ENCODE data around the gene ARHGAP45. TPM values are rescaled to one million over a fixed set of nuclear protein-coding genes. Genes with fewer than 3 reads are reported as not detected.

The ARHGAP45 gene
- total RNA-seq, 1 experiment from 2014 or later, result 3.1 TPM

DNA sequence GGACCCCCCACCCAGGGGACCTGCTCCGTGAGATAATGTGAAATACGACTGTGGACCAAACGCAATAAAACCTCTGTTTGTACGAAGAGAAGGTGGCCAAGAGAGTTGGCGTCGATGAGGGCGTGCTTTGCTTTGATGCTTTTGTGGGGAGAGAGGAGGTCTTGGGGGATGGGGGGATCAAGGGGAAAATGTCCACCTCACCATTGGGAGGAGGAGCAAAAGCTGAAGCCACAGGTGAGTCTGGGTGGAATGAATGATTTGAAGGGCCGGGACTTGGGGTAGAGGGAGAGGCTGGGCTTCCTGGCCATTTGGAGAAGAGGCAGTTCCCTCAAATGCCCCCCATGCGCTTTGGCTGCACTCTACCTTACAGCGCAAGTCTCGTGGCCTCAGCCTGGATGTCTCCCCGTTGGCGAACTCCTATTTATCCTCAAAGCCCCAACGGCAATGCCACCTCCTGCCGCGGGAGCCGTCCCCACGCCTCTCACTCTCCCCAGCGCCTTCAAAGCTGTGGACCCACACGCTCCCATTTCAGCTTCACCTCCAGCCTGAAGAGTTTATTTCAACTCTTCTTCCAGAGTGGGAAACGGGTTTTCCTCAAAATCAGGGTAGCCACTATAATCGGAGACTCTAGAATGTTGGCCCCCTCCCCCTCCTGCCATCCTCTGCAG lies 27.9 kb upstream of the ARHGAP45 start:
- no peak for DNase-seq (ENCODE audit: low spot score)

DNA sequence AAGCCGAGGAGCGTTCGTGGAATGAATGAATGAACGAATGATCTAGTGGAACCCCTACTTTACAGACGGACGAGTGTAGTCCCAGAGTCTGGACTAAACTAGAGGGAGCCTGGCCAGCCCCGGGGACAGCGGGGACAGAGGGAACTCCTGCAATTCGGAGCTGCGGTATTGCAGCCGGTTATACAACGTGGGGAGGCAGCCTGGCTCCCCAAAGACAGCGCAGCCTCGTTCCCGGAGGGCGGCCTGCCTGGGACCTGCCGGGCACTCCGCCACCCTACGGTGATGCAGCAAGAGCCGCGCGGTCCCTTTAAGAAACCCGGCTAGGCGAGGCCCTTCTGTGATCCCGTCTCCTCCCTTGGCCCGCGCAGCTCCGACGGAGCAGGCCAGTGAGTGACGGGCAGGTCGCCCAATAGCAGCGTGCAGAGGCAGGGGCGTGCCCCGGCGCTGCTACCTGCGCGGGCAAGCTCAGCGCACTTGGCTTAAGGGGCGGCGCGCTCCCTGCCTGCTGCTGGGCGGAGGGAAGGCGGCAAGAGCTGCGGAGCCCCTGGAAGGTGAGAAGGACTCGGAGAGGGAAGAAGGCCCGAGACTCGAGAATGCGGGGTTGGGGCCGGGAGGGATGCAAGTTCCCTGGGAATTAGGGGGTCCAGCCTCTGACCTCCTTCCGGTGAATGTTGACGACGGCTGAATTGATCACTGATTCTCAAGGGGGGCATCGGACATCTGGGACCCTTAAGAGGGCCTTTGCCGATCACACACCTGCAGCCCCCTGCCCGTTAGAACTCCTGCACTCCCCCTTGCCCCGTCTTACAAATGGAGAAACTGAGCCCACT lies 27.1 kb upstream of the ARHGAP45 start, which contains the start of gene ABCA7:
Gene ABCA7, plus strand, starts transcription at position 462 of the 830 bp plus-strand sequence. CDS start 1,255 bp downstream, outside the sequence.
- DNase-seq (ENCODE audit: low spot score), result peak; percentile 94

DNA sequence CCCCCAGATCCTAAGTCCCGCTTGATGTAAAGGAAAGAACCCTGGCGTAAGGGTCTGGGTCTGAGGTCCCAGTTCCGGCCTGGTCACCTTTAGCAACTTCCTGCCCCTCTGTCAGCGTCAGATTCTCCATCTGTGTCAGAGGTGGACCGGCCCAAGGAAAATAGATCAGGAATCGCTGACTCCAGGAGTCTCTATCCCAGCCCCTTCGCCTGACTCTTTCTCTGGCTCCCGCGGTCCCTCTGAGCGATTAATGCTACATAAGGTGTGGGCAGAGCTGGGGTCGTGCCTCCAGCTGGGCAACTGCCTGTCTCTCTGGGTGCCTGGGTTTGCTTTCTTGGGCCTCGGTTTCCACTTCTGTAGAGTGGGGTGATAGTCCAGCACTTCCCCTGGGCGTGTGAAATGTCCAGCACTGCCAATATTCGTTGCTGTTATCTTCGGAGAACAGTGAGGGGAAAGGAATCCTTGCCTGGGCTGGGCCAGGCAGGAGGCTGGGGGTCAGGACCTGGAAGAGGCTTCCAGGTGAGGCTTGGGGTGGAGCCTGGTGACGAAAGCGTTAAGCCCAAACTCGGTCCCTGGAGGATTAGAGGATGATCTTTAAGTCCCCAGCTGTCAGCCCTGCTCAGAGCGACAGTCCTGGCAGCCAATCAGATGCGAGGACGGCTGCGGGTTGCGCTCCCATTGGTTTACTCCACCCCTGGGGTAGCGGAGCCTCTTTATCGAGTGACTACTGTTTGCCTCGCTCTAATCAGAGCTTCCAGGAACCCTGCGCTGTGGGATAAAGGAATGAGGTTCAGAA lies 26.3 kb upstream of the ARHGAP45 start:
- DNase-seq (ENCODE audit: low spot score), result peak; percentile 85

DNA sequence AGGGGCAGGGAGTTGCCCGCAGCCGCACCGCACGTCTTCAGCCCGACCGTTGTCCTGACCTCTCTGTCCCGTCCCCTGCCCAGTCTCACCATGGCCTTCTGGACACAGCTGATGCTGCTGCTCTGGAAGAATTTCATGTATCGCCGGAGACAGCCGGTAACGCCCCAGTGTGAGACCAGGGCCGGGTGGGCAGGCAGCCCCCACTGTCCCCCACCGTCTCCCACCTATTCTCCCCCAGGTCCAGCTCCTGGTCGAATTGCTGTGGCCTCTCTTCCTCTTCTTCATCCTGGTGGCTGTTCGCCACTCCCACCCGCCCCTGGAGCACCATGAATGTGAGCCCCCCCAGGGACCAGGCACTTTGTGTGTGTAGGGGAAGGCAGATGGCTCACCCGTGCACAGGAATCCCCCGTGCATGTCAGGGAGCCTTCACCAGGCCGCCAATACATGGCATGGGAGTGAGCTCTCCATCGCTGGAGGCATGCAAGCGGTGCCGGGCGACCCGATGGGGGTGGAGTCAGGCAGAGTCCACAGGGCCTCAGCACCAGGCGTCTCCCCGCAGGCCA lies 25.6 kb upstream of the ARHGAP45 start:
- no peak for DNase-seq (ENCODE audit: low spot score)

DNA sequence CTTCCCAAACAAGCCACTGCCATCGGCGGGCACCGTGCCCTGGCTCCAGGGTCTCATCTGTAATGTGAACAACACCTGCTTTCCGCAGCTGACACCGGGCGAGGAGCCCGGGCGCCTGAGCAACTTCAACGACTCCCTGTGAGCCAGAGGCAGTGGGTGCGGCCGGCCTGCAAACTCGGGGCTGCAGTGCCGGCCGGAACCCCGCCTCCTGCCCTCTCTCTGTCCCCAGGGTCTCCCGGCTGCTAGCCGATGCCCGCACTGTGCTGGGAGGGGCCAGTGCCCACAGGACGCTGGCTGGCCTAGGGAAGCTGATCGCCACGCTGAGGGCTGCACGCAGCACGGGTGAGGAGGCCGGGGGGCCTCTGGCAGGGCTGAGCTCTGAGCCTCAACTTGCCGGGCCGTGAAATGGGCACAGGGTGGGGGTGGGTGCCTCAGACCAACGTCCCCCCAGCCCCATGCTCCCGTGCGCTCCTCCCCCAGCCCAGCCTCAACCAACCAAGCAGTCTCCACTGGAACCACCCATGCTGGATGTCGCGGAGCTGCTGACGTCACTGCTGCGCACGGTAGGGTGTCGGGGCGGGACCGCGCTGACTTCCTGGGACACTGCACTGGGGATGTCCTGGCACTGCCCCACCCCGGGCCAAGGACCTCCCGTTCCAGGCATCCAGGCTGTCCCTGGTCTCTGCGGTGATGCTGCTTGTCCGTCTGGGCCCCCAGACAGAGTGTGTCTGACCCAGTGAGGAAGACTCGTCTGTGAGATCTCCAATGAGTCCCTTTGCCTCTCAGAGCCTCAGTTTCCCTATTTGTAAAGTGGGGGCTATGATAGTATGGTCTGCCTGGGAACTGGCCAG lies 24.9 kb upstream of the ARHGAP45 start:
- peak; percentile 44 for DNase-seq (ENCODE audit: low spot score)

DNA sequence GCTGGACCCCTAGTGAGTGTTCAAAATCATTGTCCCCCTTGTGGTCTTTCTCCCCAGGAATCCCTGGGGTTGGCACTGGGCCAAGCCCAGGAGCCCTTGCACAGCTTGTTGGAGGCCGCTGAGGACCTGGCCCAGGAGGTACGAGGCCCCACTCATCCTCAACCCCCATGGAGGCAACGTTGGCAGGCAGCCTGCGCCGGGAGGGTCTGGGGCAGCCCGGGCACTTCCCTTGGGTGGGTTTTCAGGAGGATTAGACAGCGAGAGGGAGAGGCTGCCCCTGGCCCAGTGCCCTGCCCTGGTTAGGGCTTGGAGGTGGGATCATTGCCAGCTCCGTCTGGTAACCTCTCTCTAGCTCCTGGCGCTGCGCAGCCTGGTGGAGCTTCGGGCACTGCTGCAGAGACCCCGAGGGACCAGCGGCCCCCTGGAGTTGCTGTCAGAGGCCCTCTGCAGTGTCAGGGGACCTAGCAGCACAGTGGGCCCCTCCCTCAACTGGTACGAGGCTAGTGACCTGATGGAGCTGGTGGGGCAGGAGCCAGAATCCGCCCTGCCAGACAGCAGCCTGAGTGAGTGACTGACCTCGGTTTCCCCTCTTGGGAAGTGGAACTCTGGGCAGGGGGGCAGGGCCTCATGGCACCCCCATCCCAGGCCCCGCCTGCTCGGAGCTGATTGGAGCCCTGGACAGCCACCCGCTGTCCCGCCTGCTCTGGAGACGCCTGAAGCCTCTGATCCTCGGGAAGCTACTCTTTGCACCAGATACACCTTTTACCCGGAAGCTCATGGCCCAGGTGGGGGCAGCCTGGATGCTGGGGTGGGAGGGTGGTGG lies 24.1 kb upstream of the ARHGAP45 start:
- no peak for DNase-seq (ENCODE audit: low spot score)

DNA sequence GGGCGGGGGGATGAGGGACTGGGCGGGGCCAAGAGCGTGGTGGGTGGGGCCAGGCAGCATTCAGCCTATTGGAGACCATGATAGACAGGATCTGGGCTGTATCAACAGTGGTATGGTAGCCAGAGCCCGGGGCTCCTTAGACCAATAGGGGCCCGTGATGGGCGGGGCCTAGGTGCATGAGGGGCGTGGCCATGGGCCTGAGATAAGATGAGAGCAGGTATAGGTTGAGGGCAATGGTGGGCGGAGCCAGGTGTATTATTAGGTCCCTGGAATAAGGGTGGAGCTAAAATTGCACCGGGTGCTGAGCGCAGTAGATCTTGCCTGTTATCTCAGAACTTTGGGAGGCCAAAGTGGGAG lies 21.7 kb upstream of the ARHGAP45 start:
- DNase-seq (ENCODE audit: low spot score), result peak; percentile 69

DNA sequence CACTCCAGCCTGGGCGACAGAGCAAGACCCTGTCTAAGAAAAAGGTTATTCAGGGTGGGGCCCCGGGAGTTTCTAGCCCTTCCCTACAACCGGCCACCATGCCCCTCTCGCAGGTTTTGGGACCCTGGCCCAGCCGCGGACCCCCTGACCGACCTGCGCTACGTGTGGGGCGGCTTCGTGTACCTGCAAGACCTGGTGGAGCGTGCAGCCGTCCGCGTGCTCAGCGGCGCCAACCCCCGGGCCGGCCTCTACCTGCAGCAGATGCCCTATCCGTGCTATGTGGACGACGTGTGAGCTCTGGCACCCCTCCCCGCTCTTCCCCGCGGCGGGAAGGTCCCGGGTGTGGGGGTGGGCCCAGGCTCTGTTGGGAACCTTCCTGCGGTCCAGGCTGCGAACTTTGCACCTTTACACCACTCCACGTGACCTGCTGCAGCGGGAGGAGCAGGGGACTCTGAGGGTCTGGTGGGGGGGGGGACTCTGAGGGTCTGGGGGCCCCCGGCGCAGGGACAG lies 20.8 kb upstream of the ARHGAP45 start:
- DNase-seq (ENCODE audit: low spot score), result no peak

DNA sequence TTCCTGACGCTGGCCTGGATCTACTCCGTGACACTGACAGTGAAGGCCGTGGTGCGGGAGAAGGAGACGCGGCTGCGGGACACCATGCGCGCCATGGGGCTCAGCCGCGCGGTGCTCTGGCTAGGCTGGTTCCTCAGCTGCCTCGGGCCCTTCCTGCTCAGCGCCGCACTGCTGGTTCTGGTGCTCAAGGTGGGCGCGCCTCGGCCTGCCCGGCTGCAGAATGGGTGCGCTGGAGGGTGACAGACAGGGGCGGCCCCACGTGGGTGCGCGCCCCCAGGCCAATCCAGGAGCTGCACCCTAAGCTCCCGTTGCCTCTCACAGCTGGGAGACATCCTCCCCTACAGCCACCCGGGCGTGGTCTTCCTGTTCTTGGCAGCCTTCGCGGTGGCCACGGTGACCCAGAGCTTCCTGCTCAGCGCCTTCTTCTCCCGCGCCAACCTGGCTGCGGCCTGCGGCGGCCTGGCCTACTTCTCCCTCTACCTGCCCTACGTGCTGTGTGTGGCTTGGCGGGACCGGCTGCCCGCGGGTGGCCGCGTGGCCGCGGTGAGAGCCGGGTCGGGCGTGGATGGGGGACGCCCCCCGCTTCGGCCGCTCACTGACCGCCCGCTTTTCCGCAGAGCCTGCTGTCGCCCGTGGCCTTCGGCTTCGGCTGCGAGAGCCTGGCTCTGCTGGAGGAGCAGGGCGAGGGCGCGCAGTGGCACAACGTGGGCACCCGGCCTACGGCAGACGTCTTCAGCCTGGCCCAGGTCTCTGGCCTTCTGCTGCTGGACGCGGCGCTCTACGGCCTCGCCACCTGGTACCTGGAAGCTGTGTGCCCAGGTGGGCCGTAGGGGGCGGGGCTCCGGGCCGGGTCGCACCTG lies 19.9 kb upstream of the ARHGAP45 start:
- DNase-seq (ENCODE audit: low spot score), result no peak

DNA sequence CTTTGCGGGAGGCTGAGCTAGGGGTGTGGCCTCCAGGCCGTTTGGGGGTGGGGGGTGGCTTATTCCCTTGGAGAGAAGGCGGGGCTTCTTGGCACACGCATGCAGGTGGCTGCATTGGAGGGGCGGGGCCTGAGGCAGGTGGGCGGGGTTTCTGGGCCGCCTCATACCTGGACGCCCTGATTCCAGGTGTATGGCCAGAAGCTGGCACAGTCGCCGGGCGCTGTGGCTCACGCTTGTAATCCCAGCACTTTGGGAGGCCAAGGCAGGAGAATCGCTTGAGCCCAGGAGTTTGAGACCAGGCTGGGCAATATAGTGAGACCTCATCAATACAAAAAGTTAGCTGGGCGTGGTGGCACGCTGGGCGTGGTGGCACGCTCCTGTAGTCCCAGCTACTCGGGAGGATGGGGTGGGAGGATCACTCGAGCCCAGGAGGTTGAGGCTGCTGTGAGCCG lies 19.2 kb upstream of the ARHGAP45 start:
- DNase-seq (ENCODE audit: low spot score), result no peak

DNA sequence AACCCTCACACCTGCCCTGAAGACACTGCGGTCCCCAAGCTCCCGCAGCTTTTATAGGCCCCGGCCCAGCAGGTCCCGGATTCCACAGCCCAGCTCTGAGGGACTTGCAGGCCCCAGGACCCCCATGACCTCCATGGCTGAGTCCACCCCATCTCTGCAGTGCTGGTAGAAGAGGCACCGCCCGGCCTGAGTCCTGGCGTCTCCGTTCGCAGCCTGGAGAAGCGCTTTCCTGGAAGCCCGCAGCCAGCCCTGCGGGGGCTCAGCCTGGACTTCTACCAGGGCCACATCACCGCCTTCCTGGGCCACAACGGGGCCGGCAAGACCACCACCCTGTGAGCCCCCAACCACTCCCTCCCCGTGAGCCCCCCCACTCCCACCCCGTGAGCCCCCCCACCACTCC lies 17.9 kb upstream of the ARHGAP45 start:
- no peak for DNase-seq (ENCODE audit: low spot score)

DNA sequence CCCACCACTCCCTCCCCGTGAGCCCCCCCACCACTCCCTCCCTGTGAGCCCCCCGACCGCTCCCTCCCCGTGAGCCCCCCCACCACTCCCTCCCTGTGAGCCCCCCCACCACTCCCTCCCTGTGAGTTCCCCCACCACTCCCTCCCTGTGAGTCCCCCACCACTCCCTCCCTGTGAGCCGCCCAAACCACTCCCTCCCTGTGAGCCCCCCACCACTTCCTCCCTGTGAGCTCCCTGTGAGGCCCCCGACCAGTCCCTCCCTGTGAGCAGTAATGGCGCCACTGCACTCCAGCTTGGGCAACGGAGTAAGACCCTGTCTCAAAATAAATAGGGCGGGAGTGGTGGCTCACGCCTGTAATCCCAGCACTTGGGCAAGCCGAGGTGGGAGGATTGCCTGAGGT lies 17.2 kb upstream of the ARHGAP45 start:
- DNase-seq (ENCODE audit: low spot score), result no peak

DNA sequence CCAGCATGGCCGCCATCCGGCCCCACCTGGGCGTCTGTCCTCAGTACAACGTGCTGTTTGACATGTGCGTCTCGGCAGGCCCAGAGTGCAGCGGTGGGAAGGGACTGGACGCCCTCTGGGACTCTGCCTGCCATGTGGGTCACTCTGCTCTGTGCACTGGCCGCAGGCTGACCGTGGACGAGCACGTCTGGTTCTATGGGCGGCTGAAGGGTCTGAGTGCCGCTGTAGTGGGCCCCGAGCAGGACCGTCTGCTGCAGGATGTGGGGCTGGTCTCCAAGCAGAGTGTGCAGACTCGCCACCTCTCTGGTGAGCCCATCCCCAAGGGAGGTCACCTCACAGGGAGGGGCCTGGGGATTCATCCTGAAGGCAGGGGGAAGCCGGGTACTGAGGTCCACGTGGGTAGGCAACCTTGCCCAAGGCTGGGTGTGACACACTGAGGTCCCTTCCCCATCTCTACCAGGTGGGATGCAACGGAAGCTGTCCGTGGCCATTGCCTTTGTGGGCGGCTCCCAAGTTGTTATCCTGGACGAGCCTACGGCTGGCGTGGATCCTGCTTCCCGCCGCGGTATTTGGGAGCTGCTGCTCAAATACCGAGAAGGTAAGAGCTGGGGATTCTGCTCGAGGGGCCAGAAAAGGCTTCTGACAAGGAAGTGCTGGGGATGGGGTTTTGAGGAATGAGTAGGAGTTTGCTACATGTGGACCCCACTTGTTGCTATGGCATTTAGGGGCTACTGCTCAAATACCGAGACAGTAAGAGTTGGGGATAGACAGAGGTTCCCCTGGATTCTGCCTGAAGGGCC lies 15.8 kb upstream of the ARHGAP45 start:
- no peak for DNase-seq (ENCODE audit: low spot score)

DNA sequence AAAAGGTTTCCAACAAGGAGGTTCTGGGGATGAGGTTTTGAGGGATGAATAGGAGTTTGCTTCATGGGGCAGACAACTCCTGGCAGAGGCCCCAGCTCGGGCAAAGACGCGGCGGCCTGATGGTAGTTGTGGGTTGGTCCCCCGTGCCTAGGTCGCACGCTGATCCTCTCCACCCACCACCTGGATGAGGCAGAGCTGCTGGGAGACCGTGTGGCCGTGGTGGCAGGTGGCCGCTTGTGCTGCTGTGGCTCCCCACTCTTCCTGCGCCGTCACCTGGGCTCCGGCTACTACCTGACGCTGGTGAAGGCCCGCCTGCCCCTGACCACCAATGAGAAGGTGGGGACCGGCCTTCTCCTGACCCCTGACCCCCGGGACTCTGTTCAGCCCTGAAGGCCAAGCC lies 15.2 kb upstream of the ARHGAP45 start:
- no peak for DNase-seq (ENCODE audit: low spot score)

DNA sequence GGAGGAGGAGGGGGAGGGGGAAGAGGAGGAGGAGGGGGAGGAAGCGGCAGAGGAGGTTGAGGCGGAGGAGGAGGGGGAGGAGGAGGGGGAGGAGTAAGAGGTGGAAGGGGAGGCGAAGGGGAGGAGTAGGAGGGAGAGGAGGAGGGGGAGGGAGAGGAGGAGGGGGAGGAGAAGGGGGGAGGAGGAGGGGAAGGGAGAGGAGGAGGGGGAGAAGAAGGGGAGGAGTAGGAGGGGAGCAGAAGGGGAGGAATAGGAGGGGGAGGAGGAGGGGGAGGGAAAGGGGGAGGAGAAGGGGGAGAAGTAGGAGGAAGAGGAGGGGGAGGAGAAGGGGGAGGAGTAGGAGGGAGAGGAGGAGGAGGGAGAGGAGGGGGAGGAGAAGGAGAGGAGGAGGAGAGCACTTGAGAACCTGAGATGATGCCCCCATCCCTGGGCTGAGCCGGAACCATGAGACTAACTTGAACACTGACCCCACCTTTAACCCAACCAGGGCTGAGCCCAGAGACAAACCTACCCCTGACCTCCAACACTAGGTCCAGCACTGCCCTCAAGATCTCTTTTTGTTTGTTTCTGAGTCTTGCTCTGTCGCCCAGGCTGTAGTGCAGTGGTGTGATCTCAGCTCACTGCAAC lies 14.5 kb upstream of the ARHGAP45 start:
- DNase-seq (ENCODE audit: low spot score), result no peak

DNA sequence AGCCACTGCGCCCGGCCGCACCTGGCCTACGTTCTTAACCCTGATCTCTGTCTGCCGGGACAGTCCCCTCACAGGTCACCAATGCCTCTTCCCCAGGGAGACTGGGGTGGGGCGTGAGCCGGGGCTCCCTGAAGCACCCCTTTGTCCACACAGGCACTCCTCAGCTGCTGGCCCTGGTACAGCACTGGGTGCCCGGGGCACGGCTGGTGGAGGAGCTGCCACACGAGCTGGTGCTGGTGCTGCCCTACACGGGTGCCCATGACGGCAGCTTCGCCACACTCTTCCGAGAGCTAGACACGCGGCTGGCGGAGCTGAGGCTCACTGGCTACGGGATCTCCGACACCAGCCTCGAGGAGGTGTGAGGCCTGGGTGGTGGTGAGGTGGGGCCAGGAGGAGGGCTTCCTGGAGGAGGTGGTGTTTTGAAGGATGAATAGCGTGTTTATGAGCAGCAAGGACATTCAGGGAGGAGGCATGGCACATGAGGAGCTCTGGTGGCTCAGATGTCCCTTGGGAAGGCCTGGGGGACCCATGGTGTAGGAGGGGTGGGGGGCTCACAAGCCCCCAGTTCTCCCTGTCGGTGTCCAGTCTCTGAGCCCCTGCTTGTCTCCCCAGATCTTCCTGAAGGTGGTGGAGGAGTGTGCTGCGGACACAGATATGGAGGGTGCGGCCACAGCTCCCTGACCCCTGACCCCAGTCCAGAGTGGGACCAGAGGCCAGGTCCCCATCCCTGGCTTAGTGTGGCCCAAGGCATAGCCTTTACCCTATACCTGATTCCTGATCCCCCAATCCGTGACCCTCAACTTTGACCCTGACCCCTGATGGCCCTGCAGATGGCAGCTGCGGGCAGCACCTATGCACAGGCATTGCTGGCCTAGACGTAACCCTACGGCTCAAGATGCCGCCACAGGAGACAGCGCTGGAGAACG lies 13.5 kb upstream of the ARHGAP45 start:
- no peak for DNase-seq (ENCODE audit: low spot score)

Data from A172 (cell line).